Ishikawa (cell line): Measurements from ENCODE around the gene INS.

Experiments
- CEBPB ChIP-seq: IDR thresholded peaks from 2 replicates; pipeline ENCODE4 v1.6.1; 2012
- CREB1 ChIP-seq: IDR thresholded peaks from 2 replicates; pipeline ENCODE4 v1.6.1; 2012; ENCODE audit warnings: low read depth
- EGR1 ChIP-seq: IDR thresholded peaks from 2 replicates; pipeline ENCODE4 v1.6.1; 2012
- EP300 ChIP-seq: IDR thresholded peaks from 2 replicates; pipeline ENCODE4 v1.6.1; 2012; ENCODE audit warnings: borderline replicate concordance
- FOXM1 ChIP-seq: IDR thresholded peaks from 2 replicates; pipeline ENCODE4 v1.6.1; 2012; ENCODE audit warnings: low read depth, borderline replicate concordance
- NFIC ChIP-seq: IDR thresholded peaks from 2 replicates; pipeline ENCODE4 v1.6.1; 2012
- RAD21 ChIP-seq: IDR thresholded peaks from 2 replicates; pipeline ENCODE4 v1.6.1; 2012; ENCODE audit warnings: low read depth
- TAF1 ChIP-seq: IDR thresholded peaks from 2 replicates; pipeline ENCODE4 v1.6.1; 2012; ENCODE audit warnings: low read depth, mild to moderate bottlenecking
- TCF12 ChIP-seq: IDR thresholded peaks from 2 replicates; pipeline ENCODE4 v1.6.1; 2012; ENCODE audit warnings: low read depth
- TEAD4 ChIP-seq: IDR thresholded peaks from 2 replicates; pipeline ENCODE4 v1.6.1; 2012
- USF1 ChIP-seq: IDR thresholded peaks from 2 replicates; pipeline ENCODE4 v1.6.1; 2012
- YY1 ChIP-seq: IDR thresholded peaks from 2 replicates; pipeline ENCODE4 v1.6.1; 2012; ENCODE audit warnings: low read depth
- ZBTB7A ChIP-seq: IDR thresholded peaks from 2 replicates; pipeline ENCODE4 v1.6.1; 2012; ENCODE audit warnings: low read depth
- TF ChIP-seq, protein P1 (sequence below): IDR thresholded peaks from 2 replicates; pipeline ENCODE4 v1.6.1; 2012; ENCODE audit warnings: low read depth, mild to moderate bottlenecking
- TF ChIP-seq, protein P2 (sequence below): IDR thresholded peaks from 2 replicates; pipeline ENCODE4 v1.6.1; 2012

Gene INS

DNA sequence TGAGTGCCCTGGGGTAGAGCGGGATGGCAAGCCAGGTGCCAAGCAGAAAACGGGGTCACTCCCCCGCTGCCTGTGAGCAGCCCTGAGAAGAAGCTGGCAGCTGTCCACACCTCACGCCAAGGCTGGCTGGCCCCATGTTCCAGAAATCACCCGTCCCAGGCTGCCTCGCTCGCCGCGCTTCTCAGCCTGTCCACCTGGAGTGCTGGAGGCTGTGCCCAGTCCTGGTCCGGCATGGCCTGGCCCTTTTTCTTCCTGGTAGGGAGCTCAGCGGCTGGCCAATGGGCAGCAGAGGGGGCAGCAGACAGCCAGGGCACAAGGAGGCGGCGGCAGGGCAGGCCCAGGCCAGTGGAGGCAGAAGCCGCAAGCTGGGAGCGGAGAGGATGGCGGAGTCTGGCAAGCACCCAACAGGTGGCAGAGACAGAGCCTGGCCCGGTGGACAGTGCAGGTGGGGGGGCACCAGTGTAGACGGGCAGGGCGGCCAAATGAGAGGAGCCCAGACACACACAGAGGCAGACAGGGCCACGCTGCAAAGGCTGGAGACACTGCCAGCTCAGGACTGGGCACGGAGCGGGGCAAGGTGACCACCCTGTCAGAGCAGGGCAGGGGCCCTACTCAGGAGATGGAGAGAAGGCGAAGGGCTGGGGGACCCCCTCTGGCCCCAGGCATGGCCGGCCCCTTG is 47.8 kb upstream of the INS start:
- TF ChIP-seq RAD21 (peak; percentile 28; the same call in 1 of the 2 replicates), TEAD4 (no peak)

GRCh38 chr11:2207773-2208621 is 47.0 kb upstream of the INS start:
- TF ChIP-seq CEBPB, result no peak
- TF ChIP-seq TAF1, result no peak
- no peak for TF ChIP-seq RAD21
- TF ChIP-seq, protein P1, sequence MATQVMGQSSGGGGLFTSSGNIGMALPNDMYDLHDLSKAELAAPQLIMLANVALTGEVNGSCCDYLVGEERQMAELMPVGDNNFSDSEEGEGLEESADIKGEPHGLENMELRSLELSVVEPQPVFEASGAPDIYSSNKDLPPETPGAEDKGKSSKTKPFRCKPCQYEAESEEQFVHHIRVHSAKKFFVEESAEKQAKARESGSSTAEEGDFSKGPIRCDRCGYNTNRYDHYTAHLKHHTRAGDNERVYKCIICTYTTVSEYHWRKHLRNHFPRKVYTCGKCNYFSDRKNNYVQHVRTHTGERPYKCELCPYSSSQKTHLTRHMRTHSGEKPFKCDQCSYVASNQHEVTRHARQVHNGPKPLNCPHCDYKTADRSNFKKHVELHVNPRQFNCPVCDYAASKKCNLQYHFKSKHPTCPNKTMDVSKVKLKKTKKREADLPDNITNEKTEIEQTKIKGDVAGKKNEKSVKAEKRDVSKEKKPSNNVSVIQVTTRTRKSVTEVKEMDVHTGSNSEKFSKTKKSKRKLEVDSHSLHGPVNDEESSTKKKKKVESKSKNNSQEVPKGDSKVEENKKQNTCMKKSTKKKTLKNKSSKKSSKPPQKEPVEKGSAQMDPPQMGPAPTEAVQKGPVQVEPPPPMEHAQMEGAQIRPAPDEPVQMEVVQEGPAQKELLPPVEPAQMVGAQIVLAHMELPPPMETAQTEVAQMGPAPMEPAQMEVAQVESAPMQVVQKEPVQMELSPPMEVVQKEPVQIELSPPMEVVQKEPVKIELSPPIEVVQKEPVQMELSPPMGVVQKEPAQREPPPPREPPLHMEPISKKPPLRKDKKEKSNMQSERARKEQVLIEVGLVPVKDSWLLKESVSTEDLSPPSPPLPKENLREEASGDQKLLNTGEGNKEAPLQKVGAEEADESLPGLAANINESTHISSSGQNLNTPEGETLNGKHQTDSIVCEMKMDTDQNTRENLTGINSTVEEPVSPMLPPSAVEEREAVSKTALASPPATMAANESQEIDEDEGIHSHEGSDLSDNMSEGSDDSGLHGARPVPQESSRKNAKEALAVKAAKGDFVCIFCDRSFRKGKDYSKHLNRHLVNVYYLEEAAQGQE, result no peak
- TF ChIP-seq ZBTB7A, result no peak
- no peak for TF ChIP-seq TCF12
- no peak for TF ChIP-seq TEAD4
- TF ChIP-seq EGR1, result no peak
- TF ChIP-seq YY1, result no peak
- no peak for TF ChIP-seq CREB1
- TF ChIP-seq FOXM1, result no peak
- TF ChIP-seq EP300, result no peak
- TF ChIP-seq, protein P2, sequence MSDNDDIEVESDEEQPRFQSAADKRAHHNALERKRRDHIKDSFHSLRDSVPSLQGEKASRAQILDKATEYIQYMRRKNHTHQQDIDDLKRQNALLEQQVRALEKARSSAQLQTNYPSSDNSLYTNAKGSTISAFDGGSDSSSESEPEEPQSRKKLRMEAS, result no peak
- TF ChIP-seq USF1, result no peak
- TF ChIP-seq NFIC, result no peak

DNA sequence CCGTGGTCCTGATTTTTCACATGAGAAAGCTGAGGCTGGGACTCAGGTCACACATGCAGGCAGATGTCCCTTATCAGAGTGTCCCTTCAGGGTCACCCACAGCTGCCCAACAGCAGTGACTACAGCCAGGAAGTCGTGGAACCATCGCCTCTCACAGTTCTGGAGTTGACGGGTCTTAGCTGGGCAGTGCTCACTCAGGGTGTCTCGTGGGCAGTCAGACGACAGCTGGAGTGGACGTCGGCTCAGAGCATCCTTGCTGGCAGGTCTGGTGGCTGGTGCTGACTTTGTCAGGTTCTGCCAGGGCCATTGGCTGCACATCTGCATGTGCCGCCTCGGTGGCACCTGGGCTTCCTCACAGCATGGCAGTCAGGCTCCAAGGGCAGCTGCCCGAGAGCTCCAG is 46.2 kb upstream of the INS start:
- TF ChIP-seq EGR1 (no peak), YY1 (0 out of 2 replicates have a peak, but pooled peaks have one; percentile 22)

DNA sequence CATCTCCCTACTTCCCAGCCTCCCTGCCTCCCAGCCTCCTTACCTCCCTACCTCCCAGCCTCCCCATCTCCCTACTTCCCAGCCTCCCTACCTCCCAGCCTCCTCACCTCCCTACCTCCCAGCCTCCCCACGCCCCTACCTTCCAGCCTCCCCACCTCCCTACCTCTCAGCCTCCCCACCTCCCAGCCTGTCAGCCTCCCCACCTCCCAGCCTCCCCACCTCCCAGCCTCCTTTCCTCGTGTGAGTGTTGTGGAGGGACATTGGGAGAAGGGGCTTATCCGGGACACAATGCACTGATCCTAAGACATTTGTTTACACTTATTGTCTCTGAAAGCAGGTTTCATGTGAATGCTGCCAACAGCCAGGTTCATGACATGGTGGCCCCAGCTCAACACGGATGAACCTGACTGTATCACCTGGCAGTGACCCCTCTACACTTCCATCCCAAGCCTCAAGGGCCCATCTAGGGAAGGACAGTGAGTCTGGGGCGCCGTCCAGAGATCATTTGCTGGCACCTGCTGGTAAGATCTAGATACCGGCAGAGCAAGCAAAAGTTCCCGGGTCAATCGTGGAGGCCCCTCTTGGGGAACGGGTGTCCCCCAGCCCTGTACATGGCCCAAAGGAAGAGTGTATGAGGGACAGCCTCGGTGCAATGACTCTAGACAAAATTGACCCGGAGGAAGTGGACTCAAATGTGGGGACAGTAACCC is 45.1 kb upstream of the INS start:
- TF ChIP-seq YY1, result no peak
- TF ChIP-seq ZBTB7A, result no peak
- TF ChIP-seq EP300, result no peak
- no peak for TF ChIP-seq TEAD4
- TF ChIP-seq NFIC, result no peak
- TF ChIP-seq, protein P1, result no peak
- no peak for TF ChIP-seq CREB1
- no peak for TF ChIP-seq CEBPB
- no peak for TF ChIP-seq RAD21
- TF ChIP-seq TCF12, result no peak
- TF ChIP-seq, protein P2, result no peak
- no peak for TF ChIP-seq TAF1

DNA sequence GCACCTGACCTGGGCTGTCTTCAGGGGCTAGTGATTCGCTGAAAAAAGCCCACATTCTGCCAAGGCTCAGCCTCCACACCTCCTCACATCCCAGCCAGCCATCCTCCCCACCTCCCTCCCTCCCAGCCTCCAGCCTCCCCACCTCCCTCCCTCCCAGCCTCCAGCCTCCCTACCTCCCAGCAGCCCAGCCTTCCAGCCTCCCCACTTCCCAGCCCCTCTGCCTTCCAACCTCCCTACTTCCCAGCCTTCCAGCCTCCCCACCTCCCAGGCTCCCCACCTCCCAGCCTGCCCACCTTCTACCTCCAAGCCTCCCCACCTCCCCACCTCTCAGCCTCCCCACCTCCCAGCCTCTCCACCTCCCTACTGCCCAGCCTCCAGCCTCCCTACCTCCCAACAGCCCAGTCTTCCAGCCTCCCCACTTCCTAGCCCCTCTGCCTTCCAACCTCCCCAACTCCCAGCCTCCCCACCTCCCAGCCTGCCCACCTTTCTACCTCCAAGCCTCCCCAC is 44.3 kb upstream of the INS start:
- TF ChIP-seq RAD21 (no peak), CEBPB (no peak), FOXM1 (no peak), CREB1 (no peak), EGR1 (no peak), NFIC (no peak), ZBTB7A (no peak)
- TF ChIP-seq, protein P1, result no peak
